GM21360 (cell line): ENCODE measurements around the gene MSMP.

Experiments
- ATAC-seq: cut with Tn5 transposase; IDR thresholded peaks from one replicate; pipeline ENCODE4 v1.9.1; 2021; ENCODE audit warnings: mild to moderate bottlenecking, moderate library complexity; ENCODE audit not compliant: unreplicated experiment

Gene MSMP

GRCh38 chr9:35725362-35725761, 28.7 kb downstream of the MSMP start:
- no peak for ATAC-seq

- ATAC-seq, result no peak
Observed at GRCh38 chr9:35723908-35724307, 30.2 kb downstream of the MSMP start.

GRCh38 chr9:35723426-35723825, 30.6 kb downstream of the MSMP start:
- ATAC-seq, result no peak

GRCh38 chr9:35719546-35719945, 34.5 kb downstream of the MSMP start:
- no peak for ATAC-seq

- no peak for ATAC-seq
Observed at GRCh38 chr9:35718721-35719511, 35.2 kb downstream of the MSMP start.

- no peak for ATAC-seq
Observed at GRCh38 chr9:35717132-35717870, 36.8 kb downstream of the MSMP start.

GRCh38 chr9:35716230-35716629, 37.8 kb downstream of the MSMP start:
- ATAC-seq, result no peak

- no peak for ATAC-seq
Observed at GRCh38 chr9:35714579-35715252, 39.4 kb downstream of the MSMP start.

GRCh38 chr9:35714123-35714522, 40.0 kb downstream of the MSMP start:
- no peak for ATAC-seq

- ATAC-seq, result no peak
Observed at GRCh38 chr9:35713578-35713977, 40.5 kb downstream of the MSMP start.

- no peak for ATAC-seq
Observed at GRCh38 chr9:35712762-35713400, 41.2 kb downstream of the MSMP start.

GRCh38 chr9:35711501-35712428, 42.3 kb downstream of the MSMP start:
- ATAC-seq, result no peak

- no peak for ATAC-seq
Observed at GRCh38 chr9:35710818-35711500, 43.1 kb downstream of the MSMP start.

GRCh38 chr9:35708146-35708545, 45.9 kb downstream of the MSMP start:
- no peak for ATAC-seq

GRCh38 chr9:35706951-35707350, 47.1 kb downstream of the MSMP start:
- no peak for ATAC-seq

GRCh38 chr9:35705836-35706430, 48.1 kb downstream of the MSMP start:
- ATAC-seq, result no peak

GRCh38 chr9:35705372-35705771, 48.7 kb downstream of the MSMP start:
- no peak for ATAC-seq

- no peak for ATAC-seq
Observed at GRCh38 chr9:35703906-35704672, 50.0 kb downstream of the MSMP start.
